Measurements from ENCODE around the gene CMSS1.

The CMSS1 gene

GRCh38 chr3:99776516-99777209, 41.0 kb upstream of the CMSS1 start:
- H3K9me2 ChIP-seq (replicated peaks; ENCODE audit: insufficient read depth, low read length): no peaks in the 10 kb centered on the region
- DNase-seq: no peak
- no peaks in the 10 kb centered on the region for H3K79me2 ChIP-seq (ENCODE audit: low read length)
- TF ChIP-seq EZH2phosphoT487 (IDR thresholded peaks at IDR 0.05; ENCODE audit: low read length): no peak
- no peak for TF ChIP-seq EZH2 (optimal IDR thresholded peaks at IDR 0.05; ENCODE audit: low read depth, low read length)
- no peak for TF ChIP-seq CTCF (IDR thresholded peaks at IDR 0.05; ENCODE audit: low read length)
- H3K36me3 ChIP-seq (replicated peaks; ENCODE audit: insufficient read depth, low read length): no peaks in the 10 kb centered on the region
- no peaks in the 10 kb centered on the region for H3F3A ChIP-seq (ENCODE audit: insufficient read depth, low read length)
- no peak overlapping the region for H3K27ac ChIP-seq (ENCODE audit: low read length)
- H2AFZ ChIP-seq (ENCODE audit: low read length): no peak overlapping the region
- no peaks in the 10 kb centered on the region for H4K20me1 ChIP-seq (ENCODE audit: insufficient read depth, low read length)
- no peak overlapping the region for H3K9ac ChIP-seq (ENCODE audit: low read length)
- H3K4me2 ChIP-seq (ENCODE audit: low read depth, low read length): no peak overlapping the region
- no peak overlapping the region for H3K4me3 ChIP-seq (ENCODE audit: low read length)
- no peaks in the 10 kb centered on the region for H3K9me3 ChIP-seq (replicated peaks; ENCODE audit: insufficient read depth, low read length)
- no peaks in the 10 kb centered on the region for H3K4me1 ChIP-seq (ENCODE audit: low read length)
- no peaks in the 10 kb centered on the region for H3K27me3 ChIP-seq (replicated peaks; ENCODE audit: insufficient read depth, low read length)

- no peak for DNase-seq
- H3K27ac ChIP-seq (ENCODE audit: low read length): no peak overlapping the region
- no peaks in the 10 kb centered on the region for H3F3A ChIP-seq (ENCODE audit: insufficient read depth, low read length)
- H3K9me3 ChIP-seq (replicated peaks; ENCODE audit: insufficient read depth, low read length): no peaks in the 10 kb centered on the region
- no peaks in the 10 kb centered on the region for H3K27me3 ChIP-seq (replicated peaks; ENCODE audit: insufficient read depth, low read length)
- no peak overlapping the region for H2AFZ ChIP-seq (ENCODE audit: low read length)
- H3K36me3 ChIP-seq (replicated peaks; ENCODE audit: insufficient read depth, low read length): no peaks in the 10 kb centered on the region
- H3K9ac ChIP-seq (ENCODE audit: low read length): no peak overlapping the region
- H3K79me2 ChIP-seq (ENCODE audit: low read length): no peaks in the 10 kb centered on the region
- H3K4me2 ChIP-seq (ENCODE audit: low read depth, low read length): no peak overlapping the region
- no peaks in the 10 kb centered on the region for H4K20me1 ChIP-seq (ENCODE audit: insufficient read depth, low read length)
- H3K4me3 ChIP-seq (ENCODE audit: low read length): no peak overlapping the region
- no peaks in the 10 kb centered on the region for H3K9me2 ChIP-seq (replicated peaks; ENCODE audit: insufficient read depth, low read length)
- no peaks in the 10 kb centered on the region for H3K4me1 ChIP-seq (ENCODE audit: low read length)
- TF ChIP-seq EZH2phosphoT487 (IDR thresholded peaks at IDR 0.05; ENCODE audit: low read length) (no peak), EZH2 (optimal IDR thresholded peaks at IDR 0.05; ENCODE audit: low read depth, low read length) (no peak)
These were observed 40.5 kb upstream of the CMSS1 start for GRCh38 chr3:99777210-99777549.

GRCh38 chr3:99777708-99778107, 40.0 kb upstream of the CMSS1 start:
- Histone ChIP-seq H2AFZ (ENCODE audit: low read length) (no peak overlapping the region), H3K4me1 (ENCODE audit: low read length) (no peaks in the 10 kb centered on the region)
- TF ChIP-seq EZH2phosphoT487 (IDR thresholded peaks at IDR 0.05; ENCODE audit: low read length): no peak
- no peak for TF ChIP-seq EZH2 (optimal IDR thresholded peaks at IDR 0.05; ENCODE audit: low read depth, low read length)
- no peak for TF ChIP-seq CTCF (IDR thresholded peaks at IDR 0.05; ENCODE audit: low read length)

GRCh38 chr3:99780749-99781148, 36.9 kb upstream of the CMSS1 start:
- Histone ChIP-seq H3K4me2 (ENCODE audit: low read depth, low read length) (no peak overlapping the region), H3K4me3 (ENCODE audit: low read length) (no peak overlapping the region), H3K79me2 (ENCODE audit: low read length) (no peaks in the 10 kb centered on the region), H3K9me2 (replicated peaks; ENCODE audit: insufficient read depth, low read length) (no peaks in the 10 kb centered on the region), H3F3A (ENCODE audit: insufficient read depth, low read length) (no peaks in the 10 kb centered on the region), H3K27me3 (replicated peaks; ENCODE audit: insufficient read depth, low read length) (no peaks in the 10 kb centered on the region), H3K9me3 (replicated peaks; ENCODE audit: insufficient read depth, low read length) (no peaks in the 10 kb centered on the region), H2AFZ (ENCODE audit: low read length) (no peak overlapping the region), H3K27ac (ENCODE audit: low read length) (no peak overlapping the region), H3K9ac (ENCODE audit: low read length) (no peak overlapping the region), H3K4me1 (ENCODE audit: low read length) (no peaks in the 10 kb centered on the region), H4K20me1 (ENCODE audit: insufficient read depth, low read length) (no peaks in the 10 kb centered on the region), H3K36me3 (replicated peaks; ENCODE audit: insufficient read depth, low read length) (no peaks in the 10 kb centered on the region)
- TF ChIP-seq EZH2phosphoT487 (IDR thresholded peaks at IDR 0.05; ENCODE audit: low read length) (no peak), EZH2 (optimal IDR thresholded peaks at IDR 0.05; ENCODE audit: low read depth, low read length) (no peak), CTCF (IDR thresholded peaks at IDR 0.05; ENCODE audit: low read length) (no peak)
- no peak for DNase-seq

More at GRCh38 chr3:99777708-99778107, 40.0 kb upstream of the CMSS1 start:
- H3K27ac ChIP-seq (ENCODE audit: low read length): no peak overlapping the region
- H3K9me3 ChIP-seq (replicated peaks; ENCODE audit: insufficient read depth, low read length): no peaks in the 10 kb centered on the region
- no peaks in the 10 kb centered on the region for H3K79me2 ChIP-seq (ENCODE audit: low read length)
- H3K4me2 ChIP-seq (ENCODE audit: low read depth, low read length): no peak overlapping the region
- no peak overlapping the region for H3K9ac ChIP-seq (ENCODE audit: low read length)
- H3K4me3 ChIP-seq (ENCODE audit: low read length): no peak overlapping the region
- no peaks in the 10 kb centered on the region for H3K36me3 ChIP-seq (replicated peaks; ENCODE audit: insufficient read depth, low read length)
- no peaks in the 10 kb centered on the region for H3K27me3 ChIP-seq (replicated peaks; ENCODE audit: insufficient read depth, low read length)
- DNase-seq: no peak
- no peaks in the 10 kb centered on the region for H4K20me1 ChIP-seq (ENCODE audit: insufficient read depth, low read length)
- no peaks in the 10 kb centered on the region for H3F3A ChIP-seq (ENCODE audit: insufficient read depth, low read length)
- no peaks in the 10 kb centered on the region for H3K9me2 ChIP-seq (replicated peaks; ENCODE audit: insufficient read depth, low read length)

Measured in MM.1S (cell line).